PC-9 (cell line): Measurements from ENCODE around the gene AGAP1.

ENCODE experiments used
- EZH2 ChIP-seq: fragments of 200-600 bp; sonication (generic); IDR thresholded peaks from 2 replicates; pipeline ENCODE4 v1.8.0; 2017; ENCODE audit warnings: antibody characterized with exemption, low read depth
- TF ChIP-seq, protein P1 (sequence below): fragments of 200-600 bp; sonication (generic); conservative IDR thresholded peaks from 2 replicates; pipeline ENCODE4 v1.6.1; 2017; ENCODE audit warnings: mixed run types, antibody characterized with exemption, mild to moderate bottlenecking, moderate library complexity

DNA sequence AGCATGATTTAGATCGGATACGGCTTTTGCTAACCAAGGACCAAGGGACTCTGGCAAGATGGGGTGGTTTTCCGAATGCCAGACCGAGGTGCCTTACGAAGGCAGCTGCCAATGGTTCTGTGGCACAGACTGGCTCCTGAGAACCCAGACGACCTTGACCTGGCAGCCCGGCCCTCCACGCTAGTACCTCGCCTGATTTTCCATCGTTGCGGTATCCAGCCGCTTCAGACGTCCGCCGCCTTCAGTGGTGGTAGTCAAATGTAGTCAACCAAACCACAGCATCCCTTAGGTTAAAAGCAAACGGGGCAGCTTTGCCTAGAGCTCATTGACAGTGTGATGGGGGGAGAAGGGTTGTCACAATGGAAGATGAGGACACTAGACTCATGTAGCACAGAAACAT, 631.7 kb downstream of the AGAP1 start:
- TF ChIP-seq, protein P1, sequence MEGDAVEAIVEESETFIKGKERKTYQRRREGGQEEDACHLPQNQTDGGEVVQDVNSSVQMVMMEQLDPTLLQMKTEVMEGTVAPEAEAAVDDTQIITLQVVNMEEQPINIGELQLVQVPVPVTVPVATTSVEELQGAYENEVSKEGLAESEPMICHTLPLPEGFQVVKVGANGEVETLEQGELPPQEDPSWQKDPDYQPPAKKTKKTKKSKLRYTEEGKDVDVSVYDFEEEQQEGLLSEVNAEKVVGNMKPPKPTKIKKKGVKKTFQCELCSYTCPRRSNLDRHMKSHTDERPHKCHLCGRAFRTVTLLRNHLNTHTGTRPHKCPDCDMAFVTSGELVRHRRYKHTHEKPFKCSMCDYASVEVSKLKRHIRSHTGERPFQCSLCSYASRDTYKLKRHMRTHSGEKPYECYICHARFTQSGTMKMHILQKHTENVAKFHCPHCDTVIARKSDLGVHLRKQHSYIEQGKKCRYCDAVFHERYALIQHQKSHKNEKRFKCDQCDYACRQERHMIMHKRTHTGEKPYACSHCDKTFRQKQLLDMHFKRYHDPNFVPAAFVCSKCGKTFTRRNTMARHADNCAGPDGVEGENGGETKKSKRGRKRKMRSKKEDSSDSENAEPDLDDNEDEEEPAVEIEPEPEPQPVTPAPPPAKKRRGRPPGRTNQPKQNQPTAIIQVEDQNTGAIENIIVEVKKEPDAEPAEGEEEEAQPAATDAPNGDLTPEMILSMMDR, result no peak
- TF ChIP-seq EZH2, result no peak
